ENCODE results near the gene PLPPR5.

- TF ChIP-seq CTCF (IDR thresholded peaks at IDR 0.05 in 2 of 3, conservative IDR thresholded peaks at IDR 0.05 in 1 of 3; ENCODE audit: borderline replicate concordance in 1 of 3, insufficient read depth in 1 of 3, low read depth in 2 of 3, low read length in 2 of 3) (no peak), EZH2 (IDR thresholded peaks at IDR 0.05) (no peak), CEBPB (IDR thresholded peaks at IDR 0.05; ENCODE audit: low read depth) (no peak), ZNF274 (IDR thresholded peaks at IDR 0.05; ENCODE audit: low read depth, low read length) (no peak), POLR2AphosphoS5 (IDR thresholded peaks at IDR 0.05; ENCODE audit: low read depth, low read length) (no peak)
- TF ChIP-seq, protein P1, sequence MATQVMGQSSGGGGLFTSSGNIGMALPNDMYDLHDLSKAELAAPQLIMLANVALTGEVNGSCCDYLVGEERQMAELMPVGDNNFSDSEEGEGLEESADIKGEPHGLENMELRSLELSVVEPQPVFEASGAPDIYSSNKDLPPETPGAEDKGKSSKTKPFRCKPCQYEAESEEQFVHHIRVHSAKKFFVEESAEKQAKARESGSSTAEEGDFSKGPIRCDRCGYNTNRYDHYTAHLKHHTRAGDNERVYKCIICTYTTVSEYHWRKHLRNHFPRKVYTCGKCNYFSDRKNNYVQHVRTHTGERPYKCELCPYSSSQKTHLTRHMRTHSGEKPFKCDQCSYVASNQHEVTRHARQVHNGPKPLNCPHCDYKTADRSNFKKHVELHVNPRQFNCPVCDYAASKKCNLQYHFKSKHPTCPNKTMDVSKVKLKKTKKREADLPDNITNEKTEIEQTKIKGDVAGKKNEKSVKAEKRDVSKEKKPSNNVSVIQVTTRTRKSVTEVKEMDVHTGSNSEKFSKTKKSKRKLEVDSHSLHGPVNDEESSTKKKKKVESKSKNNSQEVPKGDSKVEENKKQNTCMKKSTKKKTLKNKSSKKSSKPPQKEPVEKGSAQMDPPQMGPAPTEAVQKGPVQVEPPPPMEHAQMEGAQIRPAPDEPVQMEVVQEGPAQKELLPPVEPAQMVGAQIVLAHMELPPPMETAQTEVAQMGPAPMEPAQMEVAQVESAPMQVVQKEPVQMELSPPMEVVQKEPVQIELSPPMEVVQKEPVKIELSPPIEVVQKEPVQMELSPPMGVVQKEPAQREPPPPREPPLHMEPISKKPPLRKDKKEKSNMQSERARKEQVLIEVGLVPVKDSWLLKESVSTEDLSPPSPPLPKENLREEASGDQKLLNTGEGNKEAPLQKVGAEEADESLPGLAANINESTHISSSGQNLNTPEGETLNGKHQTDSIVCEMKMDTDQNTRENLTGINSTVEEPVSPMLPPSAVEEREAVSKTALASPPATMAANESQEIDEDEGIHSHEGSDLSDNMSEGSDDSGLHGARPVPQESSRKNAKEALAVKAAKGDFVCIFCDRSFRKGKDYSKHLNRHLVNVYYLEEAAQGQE (IDR thresholded peaks at IDR 0.05; ENCODE audit: low read depth) = no peak
Observed at GRCh38 chr1:99010679-99011078, 6.0 kb upstream of the PLPPR5 start.
